Astrocyte of the hippocampus (primary cell): Measurements from ENCODE around the gene FAM162A.

Experiments
- DNase-seq: peaks from one replicate; pipeline ENCODE4 v3.0.0; 2011; ENCODE audit warnings: low read depth, low spot score

FAM162A gene

GRCh38 chr3:122387709-122388108 is 3.7 kb downstream of the FAM162A start:
- no peak for DNase-seq

GRCh38 chr3:122389197-122389596 is 5.2 kb downstream of the FAM162A start:
- DNase-seq = no peak

GRCh38 chr3:122389892-122390291 is 5.9 kb downstream of the FAM162A start:
- DNase-seq = no peak

GRCh38 chr3:122390665-122391064 is 6.7 kb downstream of the FAM162A start:
- no peak for DNase-seq

GRCh38 chr3:122391681-122392446 is 7.9 kb downstream of the FAM162A start:
- no peak for DNase-seq

GRCh38 chr3:122392868-122393844 is 9.2 kb downstream of the FAM162A start:
- DNase-seq = peak; percentile 67

GRCh38 chr3:122394173-122394572 is 10.2 kb downstream of the FAM162A start:
- peak; percentile 6 for DNase-seq

- DNase-seq = no peak
Measured at GRCh38 chr3:122395582-122395981, 11.6 kb downstream of the FAM162A start.

- no peak for DNase-seq
Measured at GRCh38 chr3:122396511-122396910, 12.5 kb downstream of the FAM162A start.

- DNase-seq = no peak
Measured at GRCh38 chr3:122397201-122397600, 13.2 kb downstream of the FAM162A start.

- DNase-seq = no peak
Measured at GRCh38 chr3:122398920-122399319, 14.9 kb downstream of the FAM162A start.

GRCh38 chr3:122403489-122403888 is 19.5 kb downstream of the FAM162A start:
- DNase-seq = peak; percentile 74

GRCh38 chr3:122405015-122405414 is 21.0 kb downstream of the FAM162A start:
- DNase-seq = no peak

- DNase-seq = no peak
Measured at GRCh38 chr3:122406198-122406597, 22.2 kb downstream of the FAM162A start.

- DNase-seq = no peak
Measured at GRCh38 chr3:122407946-122408345, 24.0 kb downstream of the FAM162A start.

- DNase-seq = no peak
Measured at GRCh38 chr3:122409446-122409845, 25.5 kb downstream of the FAM162A start.

- no peak for DNase-seq
Measured at GRCh38 chr3:122410111-122410510, 26.1 kb downstream of the FAM162A start.

- no peak for DNase-seq
Measured at GRCh38 chr3:122410639-122411038, 26.7 kb downstream of the FAM162A start.

GRCh38 chr3:122414391-122414790 is 30.4 kb downstream of the FAM162A start:
- DNase-seq = no peak

- DNase-seq = peak; percentile 62
Measured at GRCh38 chr3:122415104-122415744, 31.2 kb downstream of the FAM162A start.

GRCh38 chr3:122415762-122416654 is 32.0 kb downstream of the FAM162A start, which contains the start of gene WDR5B:
Gene WDR5B (minus strand): TSS chr3:122416062. CDS start chr3:122415528, 534 bp downstream.
- peak; percentile 99 for DNase-seq
